Activated CD8-positive, alpha-beta memory T cell treated with anti-CD3 and anti-CD28 coated beads, Interleukin-2, amount 10 ng/mL, durations not matched to agents 7 days and 5 days (primary cell): ENCODE data around the gene SPATS2L. TPM values are rescaled to one million over a fixed set of nuclear protein-coding genes. Genes with fewer than 3 reads are reported as not detected.
A peak's percentile ranks its signal among the peaks of the same experiment; 100 is the strongest.

Source experiments
- ATAC-seq: fragments of 150-1000 bp; cut with Tn5 transposase; one replicate; pipeline ENCODE4 v1.10.0; 2021; ENCODE audit warnings: moderate library complexity
- CTCF ChIA-PET: fragments of 350-600 bp; sonication (Branson Sonifier 250); formaldehyde crosslinking; loops from one replicate; lab custom pipeline; 2021; ENCODE audit warnings: antibody characterized with exemption; lab: Charles Lee
- DNase-seq: peaks from one replicate; pipeline ENCODE4 v3.0.0-alpha.2; 2020
- H3K27ac Mint-ChIP-seq: one replicate; pipeline ENCODE4 v1.8.0; 2021; ENCODE audit warnings: mild to moderate bottlenecking, mixed read lengths
- H3K27me3 Mint-ChIP-seq: one replicate; pipeline ENCODE4 v1.8.0; 2021; ENCODE audit warnings: mixed read lengths
- H3K36me3 Mint-ChIP-seq: one replicate; pipeline ENCODE4 v1.8.0; 2021; ENCODE audit warnings: mild to moderate bottlenecking, mixed read lengths
- H3K4me1 Mint-ChIP-seq: one replicate; pipeline ENCODE4 v1.8.0; 2021; ENCODE audit warnings: mixed read lengths
- H3K4me3 Mint-ChIP-seq: one replicate; pipeline ENCODE4 v1.8.0; 2021; ENCODE audit warnings: mild to moderate bottlenecking, moderate library complexity, mixed read lengths
- H3K9me3 Mint-ChIP-seq: one replicate; pipeline ENCODE4 v1.8.0; 2022; ENCODE audit warnings: low read depth, mixed read lengths
- total RNA-seq, 2 experiments: library from RNA; stranded (reverse); gene quantifications; one replicate each; pipeline ENCODE4 v1.2.3, GENCODE V29; 2021

The SPATS2L gene
- total RNA-seq, 2 experiments from 2014 or later, result 62.9 to 89.7 TPM

DNA sequence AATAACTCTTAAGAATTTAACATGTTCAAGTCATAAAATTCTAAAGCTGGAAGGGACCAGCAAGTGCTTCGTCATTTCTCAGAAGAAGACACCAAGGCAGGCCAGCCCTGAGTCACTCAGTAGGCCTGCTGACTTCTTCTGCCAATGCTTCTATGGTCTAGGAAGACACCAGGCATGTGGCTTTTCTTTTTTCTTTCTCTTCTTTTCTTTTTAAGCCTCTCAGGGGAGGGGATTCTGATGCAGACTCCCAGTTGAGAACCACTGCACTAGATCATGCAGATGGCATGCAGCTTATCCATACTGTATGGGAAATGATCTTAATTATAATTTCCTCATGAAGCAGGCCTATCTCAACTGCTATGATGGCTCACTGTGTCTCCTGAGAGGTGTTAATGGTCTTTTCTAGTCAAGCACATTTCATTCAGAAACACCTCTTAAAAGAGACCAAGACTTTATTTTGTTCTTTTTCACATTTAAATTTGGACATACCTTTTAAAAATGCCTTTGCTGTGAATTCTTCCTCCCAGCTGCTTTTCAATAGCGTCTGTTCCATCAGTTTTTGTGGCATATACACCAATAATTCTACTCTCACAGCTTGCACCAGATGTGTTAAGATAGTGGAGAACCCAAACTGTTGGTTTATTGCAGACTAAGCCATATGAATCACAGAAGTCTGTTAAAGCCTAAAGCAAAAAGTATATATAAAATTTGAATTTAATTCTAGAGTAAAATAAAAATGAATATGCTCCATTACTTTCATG is 192.1 kb downstream of the SPATS2L start:
- DNase-seq (no peak), ATAC-seq (no peak)
- Mint-ChIP-seq H3K27me3 (no peaks in the 10 kb centered on the region), H3K9me3 (peaks cover 4% of the 10 kb centered on the region), H3K27ac (no peak overlapping the region), H3K4me1 (no peaks in the 10 kb centered on the region), H3K36me3 (peaks cover 40% of the 10 kb centered on the region), H3K4me3 (no peak overlapping the region)
- CTCF ChIA-PET, result interaction anchor here (4.4 kb wide), 1 partner anchor 16 kb away, joined by 29 read pairs; no protein-coding TSS in a partner anchor

DNA sequence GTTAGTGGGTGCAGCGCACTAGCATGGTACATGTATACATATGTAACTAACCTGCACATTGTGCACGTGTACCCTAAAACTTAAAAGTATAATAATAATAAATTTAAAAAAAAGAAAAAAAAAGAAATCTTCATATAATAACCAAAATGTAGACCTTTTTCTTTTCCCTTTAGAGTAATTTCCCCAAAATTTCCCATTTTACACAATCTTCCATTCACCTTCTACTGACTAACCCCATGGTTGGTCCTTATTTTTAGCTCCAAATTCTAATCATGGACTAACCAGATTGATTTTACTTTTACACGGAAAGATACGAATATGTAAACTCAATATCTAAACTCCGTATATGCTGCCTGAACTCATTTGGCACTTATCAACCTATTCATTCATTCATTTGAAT is 195.7 kb downstream of the SPATS2L start:
- Mint-ChIP-seq H3K27me3 (no peaks in the 10 kb centered on the region), H3K9me3 (peaks cover 4% of the 10 kb centered on the region), H3K4me3 (no peak overlapping the region), H3K36me3 (peaks cover 32% of the 10 kb centered on the region), H3K27ac (no peak overlapping the region), H3K4me1 (no peaks in the 10 kb centered on the region)
- DNase-seq, result no peak
- CTCF ChIA-PET, result interaction anchor here (0.6 to 1.4 kb wide), 2 partner anchors 21 to 887 kb away, joined by 3 to 4 read pairs; no protein-coding TSS in a partner anchor
- ATAC-seq, result no peak

GRCh38 chr2:200506679-200507078 is 200.2 kb downstream of the SPATS2L start:
- DNase-seq, result no peak
- CTCF ChIA-PET, result interaction anchor here (1.6 kb wide), 1 partner anchor 23 kb away, joined by 5 read pairs; no protein-coding TSS in a partner anchor
- no peak overlapping the region for H3K27ac Mint-ChIP-seq
- H3K4me3 Mint-ChIP-seq, result no peak overlapping the region
- peaks cover 4% of the 10 kb centered on the region for H3K9me3 Mint-ChIP-seq
- peaks cover 21% of the 10 kb centered on the region for H3K36me3 Mint-ChIP-seq
- ATAC-seq, result no peak
- no peaks in the 10 kb centered on the region for H3K27me3 Mint-ChIP-seq
- peaks cover 9% of the 10 kb centered on the region for H3K4me1 Mint-ChIP-seq

DNA sequence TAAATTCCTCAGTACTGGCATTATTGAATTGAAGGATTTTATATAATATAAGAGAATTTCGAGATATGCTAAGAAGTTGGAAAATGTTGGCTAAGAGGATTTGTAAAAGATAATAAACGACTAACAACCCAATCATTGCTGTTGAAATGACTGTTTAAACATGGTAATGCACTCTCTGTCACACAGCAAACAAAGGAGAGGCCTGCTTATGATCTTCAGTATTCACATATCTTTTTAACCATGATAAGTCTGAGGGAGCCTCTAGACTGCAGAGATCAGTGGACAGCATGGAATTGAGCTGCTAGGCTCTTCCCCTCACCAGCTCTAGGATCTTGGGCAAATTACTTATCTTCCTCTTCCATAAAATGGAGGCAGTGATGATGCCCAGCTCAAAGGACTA is 200.7 kb downstream of the SPATS2L start:
- H3K27ac Mint-ChIP-seq, result no peak overlapping the region
- ATAC-seq (no peak), DNase-seq (no peak)
- peaks cover 3% of the 10 kb centered on the region for H3K9me3 Mint-ChIP-seq
- H3K27me3 Mint-ChIP-seq, result no peaks in the 10 kb centered on the region
- no peak overlapping the region for H3K4me3 Mint-ChIP-seq
- peaks cover 18% of the 10 kb centered on the region for H3K36me3 Mint-ChIP-seq
- CTCF ChIA-PET, result interaction anchor here (1.6 kb wide), 1 partner anchor 23 kb away, joined by 5 read pairs; no protein-coding TSS in a partner anchor
- H3K4me1 Mint-ChIP-seq, result peaks cover 9% of the 10 kb centered on the region

- H3K27ac Mint-ChIP-seq, result peak overlapping the region; percentile 86
- DNase-seq, result no peak
- no peaks in the 10 kb centered on the region for H3K27me3 Mint-ChIP-seq
- ATAC-seq, result no peak
- CTCF ChIA-PET, result interaction anchor here (0.9 to 2.6 kb wide), 11 partner anchors 11 to 524 kb away, joined by 3 to 18 read pairs (median 5); partner anchors contain the start of gene SGO2
- peak overlapping the region; percentile 91 for H3K4me3 Mint-ChIP-seq
- H3K4me1 Mint-ChIP-seq, result peaks cover 9% of the 10 kb centered on the region
- H3K9me3 Mint-ChIP-seq, result no peaks in the 10 kb centered on the region
- H3K36me3 Mint-ChIP-seq, result peaks cover 5% of the 10 kb centered on the region
These were observed 202.7 kb downstream of the SPATS2L start for GRCh38 chr2:200509235-200509611.

DNA sequence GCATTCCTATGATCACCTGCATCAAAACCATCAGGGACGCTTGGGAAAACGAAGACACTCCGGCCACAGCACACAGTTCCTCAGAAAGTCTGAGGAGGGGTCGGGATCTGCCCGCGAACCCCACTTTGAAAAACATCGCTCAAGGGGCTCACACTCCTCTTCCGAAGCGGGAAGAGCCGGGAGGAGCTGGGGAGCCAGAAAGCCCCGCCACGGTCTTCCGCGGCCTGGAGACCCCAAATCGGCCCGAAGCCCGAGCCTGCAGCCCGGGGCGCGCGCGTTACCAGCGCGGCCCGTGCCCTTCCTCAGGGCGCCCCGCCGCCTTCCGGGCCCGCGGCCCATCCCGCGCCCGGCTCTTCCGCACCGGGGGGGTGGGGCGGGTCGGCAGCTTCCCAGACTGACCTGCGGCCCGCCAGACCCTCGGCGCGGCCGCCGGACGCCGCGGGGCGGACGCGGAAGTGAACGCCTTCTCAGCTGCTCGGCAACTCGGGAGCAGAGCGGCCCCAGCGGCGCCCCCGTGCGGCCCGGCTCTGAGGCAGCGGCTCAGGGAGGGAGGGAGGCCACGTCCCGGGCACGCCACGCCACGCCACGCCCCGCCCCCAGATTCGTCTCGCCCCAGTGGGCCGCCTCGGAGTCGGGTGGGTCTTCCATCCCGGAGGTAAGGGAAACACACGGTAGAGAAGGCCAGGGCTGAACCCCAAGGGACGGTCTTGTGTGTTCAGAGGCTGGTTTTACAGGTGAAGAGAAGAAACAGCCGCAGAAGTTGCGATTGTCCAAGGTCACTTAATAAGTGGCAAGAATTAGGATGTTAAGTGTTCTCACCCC is 203.3 kb downstream of the SPATS2L start, which contains the start of gene KCTD18:
TSS of gene KCTD18 (minus strand) at position 457 of the 822 bp plus-strand sequence. CDS start 3,052 bp downstream, outside the sequence.
- Mint-ChIP-seq H3K4me1 (peaks cover 9% of the 10 kb centered on the region), H3K4me3 (peak within 1 kb of the TSS; percentile 91), H3K27me3 (no peaks in the 10 kb centered on the region), H3K27ac (peak within 1 kb of the TSS; percentile 86), H3K9me3 (no peaks in the 10 kb centered on the region), H3K36me3 (peaks cover 3% of the 10 kb centered on the region)
- CTCF ChIA-PET, result interaction anchor here (0.7 to 2.6 kb wide), 13 partner anchors 10 to 529 kb away, joined by 3 to 18 read pairs (median 5); partner anchors contain the start of gene SGO2
- peak; percentile 94 for DNase-seq
- peak; percentile 99 for ATAC-seq

GRCh38 chr2:200515155-200515554 is 208.7 kb downstream of the SPATS2L start:
- H3K36me3 Mint-ChIP-seq, result peaks cover 2% of the 10 kb centered on the region
- no peak overlapping the region for H3K4me3 Mint-ChIP-seq
- peaks cover 2% of the 10 kb centered on the region for H3K4me1 Mint-ChIP-seq
- no peak overlapping the region for H3K27ac Mint-ChIP-seq
- H3K27me3 Mint-ChIP-seq, result peaks cover 9% of the 10 kb centered on the region
- ATAC-seq (no peak), DNase-seq (no peak)
- peaks cover 3% of the 10 kb centered on the region for H3K9me3 Mint-ChIP-seq
- CTCF ChIA-PET, result no interaction called here

- ATAC-seq (no peak), DNase-seq (no peak)
- Mint-ChIP-seq H3K27me3 (peaks cover 3% of the 10 kb centered on the region), H3K36me3 (peaks cover 19% of the 10 kb centered on the region), H3K27ac (no peak overlapping the region), H3K4me3 (no peak overlapping the region), H3K9me3 (no peaks in the 10 kb centered on the region), H3K4me1 (peaks cover 30% of the 10 kb centered on the region)
- CTCF ChIA-PET, result interaction anchor here (3.1 kb wide), 1 partner anchor 13 kb away, joined by 18 read pairs; the partner anchor contains the start of gene KCTD18
These were observed 216.7 kb downstream of the SPATS2L start for GRCh38 chr2:200523158-200523557.

DNA sequence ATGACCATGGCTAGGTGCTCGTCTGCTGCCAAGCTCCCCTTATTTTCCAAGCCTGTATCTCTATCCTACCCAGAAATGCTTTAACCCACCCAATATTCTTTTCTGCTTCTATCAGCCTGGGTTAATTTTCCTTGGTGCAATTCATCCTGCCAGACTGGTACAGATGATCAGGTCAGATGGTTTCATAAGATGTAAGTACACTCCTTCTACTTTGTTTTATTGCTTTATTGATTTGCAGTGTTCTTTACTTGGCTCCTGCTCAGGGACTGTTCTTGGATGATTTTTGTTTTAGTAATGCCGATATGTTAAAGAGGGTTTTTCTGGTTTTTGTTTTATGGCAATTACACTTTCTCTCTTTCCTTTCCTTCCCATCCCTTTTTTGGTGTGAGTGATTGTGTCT is 217.1 kb downstream of the SPATS2L start:
- Mint-ChIP-seq H3K27ac (no peak overlapping the region), H3K27me3 (peaks cover 3% of the 10 kb centered on the region), H3K4me1 (peaks cover 35% of the 10 kb centered on the region), H3K9me3 (no peaks in the 10 kb centered on the region), H3K4me3 (no peak overlapping the region), H3K36me3 (peaks cover 23% of the 10 kb centered on the region)
- DNase-seq, result no peak
- ATAC-seq, result no peak
- CTCF ChIA-PET, result interaction anchor here (1.1 to 3.1 kb wide), 3 partner anchors 11 to 543 kb away, joined by 3 to 18 read pairs (median 3); partner anchors contain the start of gene KCTD18

DNA sequence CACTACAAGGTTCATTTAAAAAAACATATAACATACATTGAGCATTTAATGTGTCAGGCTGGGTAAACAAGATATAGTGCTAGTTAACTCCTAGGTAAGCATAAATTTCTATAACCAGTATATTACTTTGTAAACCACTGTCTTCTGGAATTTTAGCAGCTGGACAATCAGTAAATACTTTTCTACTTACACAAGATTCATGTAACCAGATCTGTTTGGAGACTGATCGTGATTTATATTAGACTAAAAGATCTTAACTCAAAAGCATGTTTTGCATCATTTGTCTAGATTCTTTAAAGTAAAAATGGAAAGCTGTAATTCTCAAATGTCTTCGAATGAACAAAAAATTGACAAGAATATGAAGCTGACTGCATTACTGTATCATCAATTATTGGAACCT is 218.6 kb downstream of the SPATS2L start:
- Mint-ChIP-seq H3K36me3 (peaks cover 28% of the 10 kb centered on the region), H3K27me3 (no peaks in the 10 kb centered on the region), H3K4me1 (peaks cover 42% of the 10 kb centered on the region), H3K4me3 (no peak overlapping the region), H3K9me3 (no peaks in the 10 kb centered on the region), H3K27ac (no peak overlapping the region)
- no peak for ATAC-seq
- no peak for DNase-seq
- CTCF ChIA-PET, result interaction anchor here (1.5 to 2.8 kb wide), 2 partner anchors 15 to 53 kb away, joined by 4 to 15 read pairs; partner anchors contain the start of gene KCTD18

DNA sequence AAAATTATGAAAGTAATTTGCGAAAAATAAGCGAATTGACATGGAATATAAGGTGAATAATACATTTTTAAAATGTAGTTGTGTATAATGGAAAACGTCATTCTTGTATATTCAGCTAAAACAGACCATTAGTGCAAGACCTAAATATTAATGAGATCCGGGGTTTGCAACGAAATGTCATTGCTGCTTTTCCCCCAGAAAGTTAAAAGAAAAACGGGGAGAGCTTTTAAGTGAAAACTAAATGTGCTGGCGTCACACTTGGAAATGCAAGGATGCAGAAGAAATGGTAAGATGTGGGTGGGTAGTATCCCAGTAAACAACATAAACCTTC is 219.0 kb downstream of the SPATS2L start:
- Mint-ChIP-seq H3K9me3 (no peaks in the 10 kb centered on the region), H3K36me3 (peaks cover 28% of the 10 kb centered on the region), H3K27ac (peak overlapping the region; percentile 89), H3K4me1 (peaks cover 42% of the 10 kb centered on the region), H3K4me3 (peak overlapping the region; percentile 95), H3K27me3 (no peaks in the 10 kb centered on the region)
- no peak for DNase-seq
- CTCF ChIA-PET, result interaction anchor here (1.4 to 2.8 kb wide), 4 partner anchors 9 to 178 kb away, joined by 4 to 15 read pairs (median 4); partner anchors contain the start of gene KCTD18
- no peak for ATAC-seq

DNA sequence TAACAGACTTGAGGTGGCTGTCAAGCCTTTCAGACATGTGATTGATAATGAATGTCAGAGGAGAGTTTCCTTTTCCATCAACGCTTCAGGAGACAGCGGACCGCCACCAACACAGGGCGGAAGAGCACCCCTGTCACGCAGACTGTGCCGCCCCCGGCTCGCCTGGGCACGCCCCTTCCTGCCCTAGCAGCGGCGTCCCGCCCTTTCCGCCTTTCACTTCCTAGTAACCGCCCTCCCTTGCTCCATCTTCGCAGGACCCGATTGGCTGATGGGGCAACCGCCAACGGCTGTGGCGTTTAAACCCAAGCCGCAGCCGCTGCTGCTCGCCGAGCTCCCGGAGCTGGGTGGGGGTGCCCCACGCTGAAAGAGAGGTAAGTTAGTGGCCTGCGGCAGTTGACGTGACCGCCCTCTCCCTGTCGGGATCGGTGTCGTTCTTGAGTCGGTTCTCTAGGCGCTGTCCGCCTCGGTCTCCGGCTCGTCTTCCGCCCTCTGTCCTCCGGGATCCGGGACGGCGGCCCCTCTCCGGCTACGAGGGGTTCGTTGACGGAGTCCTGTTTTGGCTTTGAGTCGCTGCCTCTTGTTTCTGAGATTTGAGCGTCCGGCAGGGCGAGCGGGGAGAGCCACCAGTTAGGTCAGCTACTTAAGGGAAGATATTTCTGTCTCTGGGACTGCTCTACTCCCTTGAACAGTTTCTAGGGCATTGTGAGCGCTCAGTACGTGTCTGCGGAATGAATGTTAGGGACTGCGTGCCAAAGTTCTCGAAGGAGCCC is 219.6 kb downstream of the SPATS2L start, which contains the start of gene SGO2:
TSS of gene SGO2 (plus strand) at position 326 of the 770 bp plus-strand sequence. CDS start 6,769 bp downstream, outside the sequence.
- H3K27me3 Mint-ChIP-seq, result no peaks in the 10 kb centered on the region
- H3K27ac Mint-ChIP-seq, result peak within 1 kb of the TSS; percentile 89
- H3K9me3 Mint-ChIP-seq, result no peaks in the 10 kb centered on the region
- DNase-seq (peak; percentile 98), ATAC-seq (peak; percentile 99)
- H3K4me1 Mint-ChIP-seq, result peaks cover 42% of the 10 kb centered on the region
- CTCF ChIA-PET, result interaction anchor here (0.7 to 2.8 kb wide), 7 partner anchors 9 to 178 kb away, joined by 3 to 15 read pairs (median 4); partner anchors contain the start of gene KCTD18
- peak within 1 kb of the TSS; percentile 95 for H3K4me3 Mint-ChIP-seq
- H3K36me3 Mint-ChIP-seq, result peaks cover 28% of the 10 kb centered on the region
